ENCODE measurements around the gene SMIM24.
"Not testable (repeated sequence)": the region's sequence is repeated elsewhere in the genome, so short reads cannot be mapped to it uniquely, and the experiment has no call there.

The SMIM24 gene

DNA sequence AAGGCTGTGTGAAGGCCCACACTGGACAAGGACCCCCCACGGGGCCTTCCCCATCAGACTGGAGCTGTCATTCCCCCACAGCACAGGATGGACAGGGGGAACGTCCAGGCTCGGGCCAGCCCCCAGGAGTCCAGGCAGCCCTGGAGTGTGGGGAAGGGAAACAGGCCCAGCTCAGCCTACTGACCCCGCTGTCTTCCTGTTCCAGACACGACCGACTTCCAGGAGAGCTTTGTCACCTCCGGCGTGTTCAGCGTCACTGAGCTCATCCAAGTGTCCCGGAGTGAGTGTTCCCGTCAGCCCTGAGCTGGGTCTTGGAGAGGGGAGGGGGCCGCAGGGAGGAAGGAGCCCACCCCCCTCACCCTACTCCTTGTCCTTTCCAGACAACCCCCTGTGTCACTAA, 47.0 kb downstream of the SMIM24 start:
- no peak for DNase-seq (ENCODE audit: low spot score)

DNA sequence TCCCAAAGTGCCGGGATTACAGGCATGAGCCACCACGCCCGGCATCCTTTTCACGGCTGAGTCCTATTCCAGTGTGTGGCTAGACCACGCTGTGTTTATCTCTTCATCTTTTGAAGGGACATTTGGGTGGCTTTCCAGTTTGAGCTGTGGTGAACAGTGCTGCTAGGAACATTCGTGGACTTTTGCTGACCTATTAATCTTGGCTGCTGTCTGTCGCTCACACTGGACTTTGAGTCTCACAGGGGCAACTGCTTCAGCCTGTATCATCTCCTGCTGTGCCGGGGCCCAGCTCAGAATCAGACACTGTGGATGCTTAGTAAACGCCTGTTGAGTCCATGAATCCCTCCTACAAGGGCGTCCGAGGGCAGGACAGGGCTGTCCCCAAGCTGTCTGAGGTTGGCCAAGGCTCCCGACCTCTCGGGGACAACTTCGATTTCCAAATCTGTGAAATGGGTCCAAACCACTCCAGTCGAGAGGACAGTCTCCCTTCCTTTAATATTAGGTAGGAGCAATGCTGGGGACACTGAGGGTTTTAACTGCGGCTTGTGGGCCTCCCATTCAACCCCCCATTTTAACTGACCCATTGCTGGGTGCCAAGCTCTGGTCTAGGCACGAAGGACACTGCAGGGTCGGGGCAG, 48.4 kb downstream of the SMIM24 start:
- no peak for DNase-seq (ENCODE audit: low spot score)

DNA sequence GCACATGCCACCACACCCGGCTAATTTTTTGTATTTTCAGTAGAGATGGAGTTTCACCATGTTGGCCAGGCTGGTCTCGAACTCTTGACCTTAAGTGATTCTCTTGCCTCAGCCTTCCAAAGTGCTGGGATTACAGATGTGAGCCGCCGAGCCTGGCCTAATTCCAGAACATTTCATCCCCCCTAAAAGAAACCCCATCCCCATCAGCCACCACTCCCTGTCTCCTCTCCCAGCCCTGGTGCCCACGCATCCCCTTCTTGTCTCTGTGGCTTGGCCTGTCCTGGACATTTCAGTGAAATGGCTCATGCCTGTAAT, 50.0 kb downstream of the SMIM24 start:
- not testable (repeated sequence) for DNase-seq (ENCODE audit: low spot score)

DNA sequence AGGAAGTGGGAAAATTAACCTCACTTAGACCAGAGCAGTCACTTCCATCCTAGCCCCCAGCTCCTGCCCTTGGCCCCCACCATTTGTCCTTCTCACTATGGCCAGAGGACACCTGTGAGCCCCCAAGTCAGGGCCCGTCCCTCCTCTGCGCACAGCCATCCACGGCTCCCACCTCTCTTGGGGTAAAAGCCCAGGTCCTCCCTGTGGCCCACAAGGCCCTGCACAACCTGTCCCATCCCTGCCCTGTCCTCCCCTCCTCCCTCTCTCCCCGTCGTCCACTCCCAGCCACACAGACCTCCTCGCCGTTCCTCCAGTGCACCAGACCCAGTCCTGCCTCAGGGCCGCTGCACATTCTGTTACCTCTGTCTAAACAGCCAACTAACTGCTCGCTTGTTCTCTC, 53.9 kb downstream of the SMIM24 start:
- no peak for DNase-seq (ENCODE audit: low spot score)
